ENCODE measurements around the gene CTDSPL. TPM values are rescaled to one million over a fixed set of nuclear protein-coding genes. Genes with fewer than 3 reads are reported as not detected.
A peak's percentile ranks its signal among the peaks of the same experiment; 100 is the strongest.

CTDSPL gene
- total and polyA plus RNA-seq, 10 of the 15 experiments (the other 5 are each of a cell fraction or from before 2014, with no cell fraction given): 0.05 to 0.51 (median 0.18) TPM; not detected in 6

GRCh38 chr3:37953226-37953625 lies 91.5 kb downstream of the CTDSPL start:
- H3K36me3 ChIP-seq (ENCODE audit: control insufficient read depth in 2 of 2, insufficient read depth in 2 of 2, low read length in 1 of 2): no peaks in the 10 kb centered on the region
- H3K4me2 ChIP-seq (ENCODE audit: control insufficient read depth, insufficient read depth): no peak overlapping the region
- TF ChIP-seq MYC (IDR thresholded peaks at IDR 0.05; ENCODE audit: insufficient read depth, insufficient read length, insufficient replicate concordance, low read length, severe bottlenecking): no peak
- no peak for TF ChIP-seq TBL1XR1 (IDR thresholded peaks at IDR 0.05; ENCODE audit: low read depth, low read length)
- TF ChIP-seq POLR2AphosphoS5 (IDR thresholded peaks at IDR 0.05; ENCODE audit: low read length): no peak
- TF ChIP-seq SPI1 (IDR thresholded peaks at IDR 0.05; ENCODE audit: borderline replicate concordance, insufficient read depth, low read depth, low read length): no peak
- no peak for TF ChIP-seq POLR2A (IDR thresholded peaks at IDR 0.05; ENCODE audit: low read depth, low read length)
- TF ChIP-seq RUNX3 (IDR thresholded peaks at IDR 0.05; ENCODE audit: low read length): no peak
- TF ChIP-seq JUND (IDR thresholded peaks at IDR 0.05; ENCODE audit: low read depth, low read length): no peak
- TF ChIP-seq SP1 (IDR thresholded peaks at IDR 0.05; ENCODE audit: low read depth, low read length): no peak
- TF ChIP-seq ZBTB33 (IDR thresholded peaks at IDR 0.05): no peak
- no peak for TF ChIP-seq MTA3 (IDR thresholded peaks at IDR 0.05; ENCODE audit: borderline replicate concordance, low read length)
- no peak for TF ChIP-seq RBBP5 (conservative IDR thresholded peaks at IDR 0.05)
- TF ChIP-seq, protein P1, sequence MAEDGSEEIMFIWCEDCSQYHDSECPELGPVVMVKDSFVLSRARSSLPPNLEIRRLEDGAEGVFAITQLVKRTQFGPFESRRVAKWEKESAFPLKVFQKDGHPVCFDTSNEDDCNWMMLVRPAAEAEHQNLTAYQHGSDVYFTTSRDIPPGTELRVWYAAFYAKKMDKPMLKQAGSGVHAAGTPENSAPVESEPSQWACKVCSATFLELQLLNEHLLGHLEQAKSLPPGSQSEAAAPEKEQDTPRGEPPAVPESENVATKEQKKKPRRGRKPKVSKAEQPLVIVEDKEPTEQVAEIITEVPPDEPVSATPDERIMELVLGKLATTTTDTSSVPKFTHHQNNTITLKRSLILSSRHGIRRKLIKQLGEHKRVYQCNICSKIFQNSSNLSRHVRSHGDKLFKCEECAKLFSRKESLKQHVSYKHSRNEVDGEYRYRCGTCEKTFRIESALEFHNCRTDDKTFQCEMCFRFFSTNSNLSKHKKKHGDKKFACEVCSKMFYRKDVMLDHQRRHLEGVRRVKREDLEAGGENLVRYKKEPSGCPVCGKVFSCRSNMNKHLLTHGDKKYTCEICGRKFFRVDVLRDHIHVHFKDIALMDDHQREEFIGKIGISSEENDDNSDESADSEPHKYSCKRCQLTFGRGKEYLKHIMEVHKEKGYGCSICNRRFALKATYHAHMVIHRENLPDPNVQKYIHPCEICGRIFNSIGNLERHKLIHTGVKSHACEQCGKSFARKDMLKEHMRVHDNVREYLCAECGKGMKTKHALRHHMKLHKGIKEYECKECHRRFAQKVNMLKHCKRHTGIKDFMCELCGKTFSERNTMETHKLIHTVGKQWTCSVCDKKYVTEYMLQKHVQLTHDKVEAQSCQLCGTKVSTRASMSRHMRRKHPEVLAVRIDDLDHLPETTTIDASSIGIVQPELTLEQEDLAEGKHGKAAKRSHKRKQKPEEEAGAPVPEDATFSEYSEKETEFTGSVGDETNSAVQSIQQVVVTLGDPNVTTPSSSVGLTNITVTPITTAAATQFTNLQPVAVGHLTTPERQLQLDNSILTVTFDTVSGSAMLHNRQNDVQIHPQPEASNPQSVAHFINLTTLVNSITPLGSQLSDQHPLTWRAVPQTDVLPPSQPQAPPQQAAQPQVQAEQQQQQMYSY (CRISPR knock-in tag; IDR thresholded peaks at IDR 0.05): no peak
- no peak for TF ChIP-seq ELK1 (IDR thresholded peaks at IDR 0.05; ENCODE audit: low read depth, low read length)
- TF ChIP-seq GABPA (IDR thresholded peaks at IDR 0.05; ENCODE audit: low read depth): no peak
- TF ChIP-seq TCF3 (IDR thresholded peaks at IDR 0.05; ENCODE audit: borderline replicate concordance, insufficient read depth, low read depth, low read length): no peak
- no peak for TF ChIP-seq RAD21 (IDR thresholded peaks at IDR 0.05; ENCODE audit: insufficient read depth, low read depth, low read length)
- no peaks in the 10 kb centered on the region for H4K20me1 ChIP-seq (ENCODE audit: control insufficient read depth, insufficient read depth)
- SMC1A ChIA-PET (ENCODE audit: uncharacterized antibody, unreplicated experiment): interaction anchor here (0.6 kb wide), 1 partner anchor 14 kb away, joined by 4 read pairs; no protein-coding TSS in a partner anchor
- peak; percentile 35 for FAIRE-seq
- no peak for ATAC-seq
- RAD21 ChIA-PET (ENCODE audit: unreplicated experiment): no interaction called here
- H3K4me3 ChIP-seq: no peak overlapping the region
- peaks cover 0 to 1% of the 10 kb centered on the region in 2 experiments; a peak in 1 of 4 replicates for H3K27me3 ChIP-seq (replicated peaks in 1 of 2; ENCODE audit: control insufficient read depth in 2 of 2, insufficient read depth in 2 of 2, low read length in 1 of 2)
- no TSS peak for BruUV-seq (replicated peaks)
- DNase-seq (ENCODE audit: low read depth, low spot score): no peak
- no peak overlapping the region for H2AFZ ChIP-seq (ENCODE audit: control insufficient read depth, low read depth, low read length)
- H3K9me3 ChIP-seq (replicated peaks; ENCODE audit: control insufficient read depth, insufficient read depth, low read length): no peaks in the 10 kb centered on the region
- H3K4me1 ChIP-seq (ENCODE audit: control insufficient read depth, insufficient read depth, low read length): peaks cover 3% of the 10 kb centered on the region
- in situ Hi-C loops (cut with MboI) (no loop called here), intact Hi-C loops (cut with micrococcal nuclease; ENCODE audit: unreplicated experiment) (no loop called here)
- 94% methylated on average over 2 of the region's 2 CpGs for WGBS (ENCODE audit: insufficient coverage, insufficient replicate concordance, low lambda C conversion rate, missing lambda C conversion rate)
- H3K79me2 ChIP-seq (ENCODE audit: control insufficient read depth, insufficient read depth, low read length): no peaks in the 10 kb centered on the region
- POLR2A ChIA-PET: no interaction called here
- no peak overlapping the region for H3K27ac ChIP-seq (ENCODE audit: control insufficient read depth, insufficient read depth)
- H3K9ac ChIP-seq (ENCODE audit: control insufficient read depth, insufficient read depth, low read length): no peak overlapping the region
- CTCF ChIA-PET: interaction anchor here (0.9 to 4.8 kb wide), 2 partner anchors 14 to 15 kb away, joined by 3 to 41 read pairs; no protein-coding TSS in a partner anchor

Data from GM12878 (cell line).